Upper lobe of left lung (tissue), 4 donors: ENCODE results near the gene CLEC4F.

Experiments
- EP300 ChIP-seq, 4 donors: sonication (generic); formaldehyde crosslinking; IDR thresholded peaks; one replicate each; pipeline ENCODE4 v1.5.1; 2017; ENCODE audit warnings: antibody characterized with exemption in 4 of 4, control low read depth in 2 of 4
- POLR2A ChIP-seq, 4 donors: fragments of 450-650 bp; IDR thresholded peaks; one replicate each; pipeline ENCODE4 v1.5.1; 2016 to 2017; ENCODE audit warnings: antibody characterized with exemption in 4 of 4, mild to moderate bottlenecking in 2 of 4
- POLR2AphosphoS5 ChIP-seq, 2 donors: sonication (generic); formaldehyde crosslinking; IDR thresholded peaks; one replicate each; pipeline ENCODE4 v1.5.1; 2017; ENCODE audit warnings: antibody characterized with exemption in 2 of 2
- TF ChIP-seq, protein P1 (sequence below), 6 experiments: fragments of 450-650 bp in 4 of 6; fragments of 200-600 bp in 2 of 6; sonication (generic) in 2 of 6; IDR thresholded peaks; one replicate each; pipeline ENCODE4 v1.5.1; 2016 to 2019; ENCODE audit warnings: antibody characterized with exemption in 6 of 6

GRCh38 chr2:70820499-70820898 is at the start of gene CLEC4F:
- TF ChIP-seq, protein P1, sequence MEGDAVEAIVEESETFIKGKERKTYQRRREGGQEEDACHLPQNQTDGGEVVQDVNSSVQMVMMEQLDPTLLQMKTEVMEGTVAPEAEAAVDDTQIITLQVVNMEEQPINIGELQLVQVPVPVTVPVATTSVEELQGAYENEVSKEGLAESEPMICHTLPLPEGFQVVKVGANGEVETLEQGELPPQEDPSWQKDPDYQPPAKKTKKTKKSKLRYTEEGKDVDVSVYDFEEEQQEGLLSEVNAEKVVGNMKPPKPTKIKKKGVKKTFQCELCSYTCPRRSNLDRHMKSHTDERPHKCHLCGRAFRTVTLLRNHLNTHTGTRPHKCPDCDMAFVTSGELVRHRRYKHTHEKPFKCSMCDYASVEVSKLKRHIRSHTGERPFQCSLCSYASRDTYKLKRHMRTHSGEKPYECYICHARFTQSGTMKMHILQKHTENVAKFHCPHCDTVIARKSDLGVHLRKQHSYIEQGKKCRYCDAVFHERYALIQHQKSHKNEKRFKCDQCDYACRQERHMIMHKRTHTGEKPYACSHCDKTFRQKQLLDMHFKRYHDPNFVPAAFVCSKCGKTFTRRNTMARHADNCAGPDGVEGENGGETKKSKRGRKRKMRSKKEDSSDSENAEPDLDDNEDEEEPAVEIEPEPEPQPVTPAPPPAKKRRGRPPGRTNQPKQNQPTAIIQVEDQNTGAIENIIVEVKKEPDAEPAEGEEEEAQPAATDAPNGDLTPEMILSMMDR (IDR thresholded peaks at IDR 0.05) = no peak
- no peak for TF ChIP-seq POLR2A (IDR thresholded peaks at IDR 0.05)
- no peak for TF ChIP-seq EP300 (IDR thresholded peaks at IDR 0.05)
- TF ChIP-seq POLR2AphosphoS5 (IDR thresholded peaks at IDR 0.05) = no peak
